HG02981 (cell line): ENCODE measurements around the gene COL5A1.
"Not testable (repeated sequence)": the region's sequence is repeated elsewhere in the genome, so short reads cannot be mapped to it uniquely, and the experiment has no call there.

ENCODE experiments used
- ATAC-seq: cut with Tn5 transposase; IDR thresholded peaks from one replicate; pipeline ENCODE4 v1.9.1; 2021; ENCODE audit warnings: mild to moderate bottlenecking, moderate library complexity; ENCODE audit not compliant: unreplicated experiment

The COL5A1 gene

DNA sequence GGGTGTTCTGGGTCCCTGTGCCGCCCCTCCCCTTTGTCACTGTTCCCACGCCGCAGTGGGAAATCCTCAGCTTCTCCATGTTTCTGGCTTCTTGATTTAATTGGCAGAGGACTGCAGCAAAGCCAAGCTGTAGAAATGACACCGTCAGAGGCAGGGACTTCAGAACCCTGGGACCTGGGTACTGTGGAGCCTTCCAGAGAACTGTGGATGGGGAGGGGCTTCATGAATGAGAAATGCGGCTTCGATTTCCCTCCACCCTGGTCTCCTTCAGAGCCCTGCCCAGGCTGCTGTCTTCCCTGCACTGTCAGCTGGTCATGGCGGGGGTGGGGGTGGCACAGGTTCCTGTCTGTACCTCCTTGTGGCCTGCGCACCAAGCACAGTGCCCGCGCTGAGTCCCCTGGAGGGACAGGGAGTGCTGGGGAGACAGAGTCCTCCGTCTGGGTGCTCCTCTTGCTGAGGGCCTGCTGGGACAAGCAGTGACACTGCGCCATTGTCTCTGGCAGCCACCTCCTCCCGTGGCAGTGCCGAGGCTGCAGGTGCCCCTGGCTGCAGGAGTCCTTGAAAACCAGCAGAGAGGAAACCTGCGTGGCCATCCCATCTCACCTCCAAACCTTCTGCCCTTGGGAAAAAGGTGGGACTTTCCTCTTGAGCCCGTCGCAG, 47.2 kb downstream of the COL5A1 start:
- ATAC-seq = no peak

DNA sequence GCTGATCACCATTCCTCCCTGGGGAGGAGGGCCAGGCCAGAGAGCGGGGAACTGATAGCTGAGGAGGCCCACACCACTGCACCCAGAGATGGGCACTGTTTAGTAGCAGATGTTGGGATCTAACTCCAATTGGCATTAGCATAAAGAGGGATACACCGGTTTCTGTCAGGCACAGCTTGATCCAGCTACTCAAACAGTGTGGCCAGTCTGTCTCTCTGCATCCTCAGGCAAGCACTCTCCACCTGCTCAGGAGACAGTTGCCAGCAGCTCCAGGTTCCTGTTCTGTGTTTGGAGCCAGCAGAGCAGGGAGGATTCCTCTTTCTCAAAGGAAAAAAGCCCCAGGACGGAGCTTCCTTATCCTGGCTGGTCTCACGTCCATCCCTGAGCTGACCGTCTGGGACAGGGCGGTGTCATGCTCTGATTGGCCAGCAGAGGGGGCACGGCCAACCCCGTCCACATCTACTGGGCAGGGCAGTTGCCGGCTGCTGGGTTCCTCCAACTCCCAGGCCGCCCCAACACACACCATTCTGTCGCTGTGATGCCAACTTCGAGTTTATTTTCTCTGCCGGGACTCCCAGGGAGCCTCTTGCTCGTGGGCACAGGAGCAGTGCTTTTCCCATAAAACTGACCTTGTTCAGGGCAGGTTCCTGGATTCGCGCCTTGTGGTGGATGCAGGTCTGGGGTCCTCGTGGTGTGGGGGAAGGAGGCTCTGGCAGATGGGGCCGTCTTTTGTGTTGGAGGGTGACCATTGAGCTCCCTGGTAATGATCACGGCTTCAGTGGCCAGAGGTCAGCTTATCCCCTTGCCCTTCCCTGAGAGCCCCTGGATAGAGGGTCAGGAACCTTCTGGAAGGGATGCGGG, 47.9 kb downstream of the COL5A1 start:
- no peak for ATAC-seq

DNA sequence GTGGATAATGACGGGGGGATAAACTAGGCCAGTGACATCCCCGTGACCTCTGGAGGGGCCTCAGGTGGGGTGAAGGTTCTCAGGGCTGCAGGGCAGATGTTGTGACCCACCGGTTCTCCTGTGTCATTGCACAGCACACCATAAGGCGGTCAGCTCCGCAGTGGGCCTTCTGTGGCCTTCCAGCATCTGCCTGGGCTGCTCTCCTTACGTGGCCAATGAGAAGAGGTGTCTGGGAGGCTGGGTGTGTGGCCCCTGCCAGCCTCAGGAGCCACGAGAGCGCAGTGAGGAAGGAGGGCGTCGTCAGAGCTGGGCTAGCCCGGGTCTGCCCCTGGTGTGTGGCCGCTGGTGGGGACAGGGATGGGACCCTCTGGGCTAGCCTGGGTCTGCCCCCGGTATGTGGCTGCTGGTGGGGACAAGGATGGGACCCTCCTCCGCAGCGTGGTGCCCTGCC, 48.7 kb downstream of the COL5A1 start:
- ATAC-seq = no peak

DNA sequence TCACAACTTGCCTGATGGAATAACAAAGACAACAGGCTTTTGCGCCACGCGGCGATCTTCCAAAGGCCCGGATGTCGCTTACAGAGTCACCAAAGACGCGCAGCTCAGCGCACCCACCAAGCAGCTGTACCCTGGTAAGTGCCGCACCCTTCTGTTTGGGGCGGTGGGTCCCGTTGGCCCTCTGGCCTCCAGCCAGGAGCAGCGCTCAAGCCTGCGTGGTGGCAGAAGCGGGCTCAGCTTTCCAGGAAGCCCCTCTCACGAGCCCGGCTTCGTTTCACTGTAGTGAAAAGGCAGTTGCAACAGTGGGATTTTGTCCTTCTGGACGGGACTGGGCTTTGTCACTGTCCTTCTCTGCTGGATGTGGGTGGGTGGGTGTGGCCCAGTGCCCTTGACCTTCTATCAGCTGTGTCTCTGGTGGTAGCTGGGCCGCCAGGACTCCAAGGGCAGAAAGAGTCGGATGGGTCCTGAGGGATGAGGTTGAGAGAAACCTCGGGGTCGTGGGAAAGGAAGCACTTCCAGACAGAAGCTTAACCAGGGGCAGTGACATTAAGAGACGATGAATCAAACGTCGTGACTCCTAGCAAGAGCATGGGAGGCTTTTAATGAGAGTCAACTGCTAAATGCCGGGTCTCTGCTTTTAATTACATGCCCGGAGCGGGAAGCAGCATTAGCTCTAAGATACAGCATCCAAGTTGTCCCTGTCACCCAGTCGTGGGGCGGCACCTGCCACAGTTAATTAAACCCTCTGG, 49.5 kb downstream of the COL5A1 start:
- ATAC-seq = no peak

DNA sequence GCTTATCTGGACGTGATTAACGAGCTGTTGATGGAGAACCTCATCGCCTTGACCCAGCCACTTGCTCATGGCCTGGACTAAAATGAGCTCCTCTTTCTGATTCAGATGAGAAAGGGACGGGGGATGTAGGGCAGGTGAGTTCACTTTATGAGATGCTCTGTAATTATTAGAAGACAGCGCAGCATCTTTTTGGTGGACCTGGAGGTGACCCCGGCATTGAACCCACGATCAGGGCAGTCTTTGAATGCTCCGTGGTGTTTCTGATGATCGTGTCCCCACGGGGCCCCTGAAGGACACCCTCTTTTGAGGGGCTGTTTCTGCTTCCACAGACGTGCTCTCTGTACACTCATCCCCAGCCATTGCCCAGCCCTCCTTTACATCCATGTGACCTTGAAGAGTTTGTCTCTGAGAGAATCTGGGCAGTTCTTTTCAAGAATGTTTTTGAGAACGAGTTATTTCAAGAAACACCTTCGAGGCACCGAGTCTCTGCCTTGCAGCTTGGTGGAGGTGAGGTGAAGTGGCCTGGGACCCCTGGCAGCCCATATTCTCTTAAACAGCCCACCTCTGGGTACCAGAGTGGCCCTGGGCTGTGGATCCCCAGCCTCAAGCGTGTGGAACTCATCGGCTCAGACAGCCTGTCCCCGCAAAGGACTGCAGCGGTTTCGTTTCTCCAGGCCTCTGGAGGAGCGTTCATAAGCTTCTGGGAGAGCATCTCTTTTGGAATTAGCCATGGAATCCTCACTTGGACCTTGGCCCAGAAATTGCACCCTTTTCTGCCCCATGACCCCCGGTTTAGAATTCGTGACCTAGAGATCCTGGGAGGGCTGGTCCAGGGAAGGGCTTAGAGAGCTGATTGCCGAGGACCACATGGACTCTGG, 50.3 kb downstream of the COL5A1 start:
- ATAC-seq = no peak

DNA sequence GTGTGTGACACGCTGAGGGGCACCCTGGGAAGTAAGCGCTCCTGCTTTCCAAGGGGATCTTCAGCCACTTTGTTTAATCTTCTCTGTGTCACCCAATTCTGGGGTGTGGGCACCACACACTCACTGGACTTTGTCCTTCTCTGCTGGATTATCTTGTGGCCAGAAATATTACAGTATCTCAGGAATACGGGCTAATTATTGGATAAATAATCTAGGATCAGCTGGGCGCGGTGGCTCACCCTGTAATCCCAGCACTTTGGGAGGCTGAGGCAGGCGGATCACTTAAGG, 50.9 kb downstream of the COL5A1 start:
- no peak for ATAC-seq

DNA sequence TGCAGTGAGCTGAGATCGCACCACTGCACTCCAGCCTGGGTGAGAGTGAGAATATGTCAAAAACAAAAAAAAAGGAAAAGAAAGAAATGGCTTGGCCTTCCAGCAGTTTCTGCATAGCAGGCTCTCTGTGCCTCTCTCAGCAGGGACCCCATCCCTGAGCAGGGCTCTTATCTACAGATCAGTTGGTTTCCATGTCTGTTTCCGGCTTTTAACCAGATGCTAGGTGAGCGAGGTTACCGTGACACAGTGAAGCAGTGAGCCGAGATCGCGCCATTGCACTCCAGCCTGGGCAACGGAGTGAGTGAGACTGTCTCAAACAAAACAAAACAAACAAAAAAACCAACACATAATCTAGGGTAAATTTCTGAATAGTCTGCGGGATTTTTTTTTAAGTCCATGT, 51.4 kb downstream of the COL5A1 start:
- ATAC-seq = no peak

DNA sequence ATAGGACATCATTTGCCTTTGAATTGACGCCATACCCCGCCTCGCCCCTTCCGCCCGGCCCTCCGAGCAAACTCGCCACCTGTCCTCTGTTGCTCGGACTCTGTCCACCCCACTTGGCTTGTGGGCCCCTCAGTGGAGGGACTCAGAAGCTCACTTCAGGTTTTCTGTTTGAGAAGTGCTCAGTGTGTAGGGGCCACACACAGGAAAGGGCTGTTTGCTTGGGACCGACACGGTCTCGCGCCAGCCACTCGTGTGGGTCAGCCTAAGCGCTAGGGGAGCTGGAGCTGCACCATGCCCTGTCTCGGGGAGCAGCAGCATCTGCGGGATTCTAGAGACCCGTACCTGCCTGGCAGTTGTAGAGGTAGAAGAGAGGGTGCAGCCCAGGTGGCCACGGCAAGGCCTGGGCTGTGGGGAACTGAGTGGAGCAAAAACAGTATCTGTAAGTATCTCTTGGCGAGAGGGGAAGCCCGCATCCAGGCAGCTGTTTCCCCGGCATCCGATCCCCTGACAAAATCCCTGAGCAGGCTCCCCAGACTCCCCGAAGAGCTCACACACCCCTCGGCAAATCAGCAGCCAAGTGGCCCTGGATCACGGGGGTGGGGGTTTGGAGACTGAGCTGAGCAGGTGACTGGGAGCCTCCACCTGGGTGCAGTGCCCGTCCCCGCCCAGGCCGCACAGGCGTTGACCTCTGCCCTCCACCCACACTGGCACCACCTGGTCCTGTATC, 52.2 kb downstream of the COL5A1 start:
- no peak for ATAC-seq

DNA sequence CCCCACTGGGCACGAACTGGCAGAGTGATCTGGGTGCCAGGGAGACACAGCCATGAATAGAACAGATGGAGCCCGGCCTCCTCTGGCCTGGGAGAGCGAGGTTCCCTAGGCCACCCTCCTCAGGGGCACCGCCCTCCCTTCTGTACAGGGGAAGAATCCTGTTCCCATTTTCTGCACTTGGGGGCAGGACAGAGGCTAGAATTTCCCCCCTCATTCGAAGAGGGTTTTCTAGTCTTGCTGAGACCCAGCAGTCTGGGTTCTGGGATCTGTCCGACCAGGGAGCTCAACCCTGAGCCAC, 52.7 kb downstream of the COL5A1 start:
- ATAC-seq = no peak

DNA sequence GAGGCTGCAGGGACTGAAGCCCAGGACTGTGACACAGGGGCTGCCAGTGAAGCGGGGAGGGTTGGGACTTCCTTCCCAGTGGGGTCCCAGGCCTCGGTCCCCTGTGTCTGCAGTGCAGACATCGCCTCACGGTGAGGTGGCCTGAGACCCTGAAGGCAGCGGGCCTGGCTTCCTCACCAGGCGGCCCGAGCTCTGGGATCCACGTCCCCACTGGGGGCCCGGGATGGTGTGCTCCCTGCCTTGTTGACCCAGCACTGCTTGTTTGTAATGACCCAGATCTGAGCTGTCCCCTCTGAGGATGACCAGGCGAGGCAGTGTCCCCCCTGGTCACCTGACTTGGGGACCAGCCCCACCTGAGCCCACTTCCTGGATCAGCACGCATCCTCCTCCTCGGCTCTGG, 53.1 kb downstream of the COL5A1 start:
- ATAC-seq = no peak

DNA sequence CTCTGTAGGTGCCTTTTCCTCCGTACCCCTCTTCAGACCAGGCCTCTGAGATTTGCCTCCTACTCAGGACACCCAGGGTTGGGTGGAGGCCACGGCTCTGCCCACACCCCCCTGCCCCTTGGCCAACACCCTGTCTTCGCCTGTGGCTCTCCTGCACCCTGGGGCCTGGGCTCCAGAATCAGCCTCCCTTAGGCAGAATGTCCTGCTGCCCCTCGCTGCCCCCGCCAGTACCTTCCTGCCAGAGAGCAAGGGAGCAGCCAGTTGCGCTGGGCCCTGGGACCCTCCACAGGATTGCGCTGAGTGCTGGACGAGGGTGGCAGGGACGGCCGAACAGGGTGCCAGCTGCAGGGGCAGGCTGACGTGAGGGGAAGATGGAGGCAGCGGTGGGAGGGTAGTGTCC, 53.5 kb downstream of the COL5A1 start:
- no peak for ATAC-seq

DNA sequence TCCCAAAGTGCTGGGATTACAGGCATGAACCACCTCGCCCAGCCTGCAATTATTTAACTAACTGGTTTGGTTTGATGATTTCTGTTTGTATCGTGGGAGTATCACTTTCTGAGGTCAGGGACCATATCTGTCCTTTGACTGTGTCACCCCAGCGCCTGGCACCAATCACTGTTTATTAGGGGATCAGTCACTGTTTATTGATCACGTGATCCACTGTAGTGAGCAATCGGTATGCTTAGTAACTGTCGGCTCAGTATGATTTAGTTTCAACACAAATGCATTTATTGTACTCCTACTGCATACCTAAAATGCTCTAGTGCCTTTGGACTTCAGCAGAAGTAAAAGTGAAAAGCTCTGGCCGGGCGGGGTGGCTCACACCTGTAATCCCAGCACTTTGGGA, 54.8 kb downstream of the COL5A1 start:
- ATAC-seq = no peak

DNA sequence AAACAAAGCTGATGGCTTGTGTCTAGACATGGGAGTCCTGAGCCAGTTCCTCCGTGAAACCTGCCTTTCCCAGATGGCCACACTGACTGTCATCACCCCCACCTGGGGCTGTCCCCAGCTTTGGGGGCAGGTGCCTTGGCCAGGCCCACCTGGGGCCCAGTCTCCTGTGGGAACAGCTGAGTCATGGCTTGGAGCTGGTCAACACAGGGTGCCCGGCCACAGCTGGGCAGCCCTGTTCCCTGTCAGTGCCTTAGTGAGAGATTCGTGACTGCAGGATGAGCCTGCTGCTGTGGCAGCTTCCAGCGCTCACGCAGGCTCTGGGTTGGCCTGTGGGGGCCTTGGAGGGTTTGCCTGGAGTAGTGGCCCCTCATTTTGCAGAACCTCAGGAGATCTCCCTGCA, 56.5 kb downstream of the COL5A1 start:
- ATAC-seq = no peak

DNA sequence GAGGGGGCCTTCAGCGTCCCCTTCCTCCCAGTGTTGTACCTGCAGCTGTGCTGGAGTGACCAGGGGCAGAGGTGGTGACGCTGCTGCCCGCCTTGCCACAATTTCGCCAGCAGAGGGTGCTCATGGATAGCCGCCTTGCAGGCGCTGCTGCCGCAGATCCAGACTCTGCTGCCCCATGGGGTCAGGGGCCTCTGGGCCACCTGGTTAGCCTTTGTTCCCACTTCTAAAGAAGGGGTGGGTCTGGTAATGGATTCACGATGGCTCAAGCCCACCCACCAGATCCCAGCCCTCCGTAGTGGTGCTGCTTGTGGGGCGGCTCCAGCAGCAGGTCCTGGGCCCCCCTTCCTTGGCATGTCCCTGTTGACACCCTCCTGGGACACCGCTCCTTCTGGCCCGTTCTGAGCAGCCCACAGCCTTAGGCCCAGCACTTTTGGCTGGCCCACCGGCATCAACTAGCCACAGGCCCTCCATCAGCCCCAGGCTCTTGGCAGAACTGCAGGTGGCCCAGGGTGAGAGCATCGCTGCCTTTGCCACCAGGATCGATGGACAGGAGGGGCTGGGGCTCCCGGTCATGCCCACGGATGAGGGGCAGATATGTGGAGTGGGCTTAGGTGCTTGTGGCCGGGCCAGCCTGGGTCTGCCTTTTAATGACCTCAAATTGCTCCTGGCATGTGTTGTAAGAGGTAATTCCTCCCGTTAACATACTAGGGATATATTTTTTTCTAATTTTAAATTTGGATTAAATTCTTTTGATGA, 57.2 kb downstream of the COL5A1 start:
- no peak for ATAC-seq

DNA sequence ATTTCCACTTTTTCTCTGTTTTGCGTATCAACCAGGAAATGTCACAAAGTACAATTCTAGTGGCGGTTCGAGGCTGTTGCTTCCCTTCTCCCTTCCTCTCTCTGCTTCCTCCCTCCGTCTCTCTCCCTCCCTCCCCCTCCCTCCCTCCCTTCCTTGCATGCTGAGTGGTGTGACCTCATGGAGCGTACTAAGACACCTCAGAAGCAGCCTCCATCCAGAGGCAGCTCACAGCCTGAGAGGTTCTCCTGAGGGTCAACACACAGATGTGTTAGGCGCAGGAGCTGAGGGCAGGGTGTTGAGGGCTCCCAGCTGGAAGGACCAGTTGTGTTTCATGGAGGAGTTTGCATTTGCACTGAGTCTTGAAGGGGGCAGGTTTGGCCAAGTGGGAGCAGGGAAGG, 57.7 kb downstream of the COL5A1 start:
- no peak for ATAC-seq

DNA sequence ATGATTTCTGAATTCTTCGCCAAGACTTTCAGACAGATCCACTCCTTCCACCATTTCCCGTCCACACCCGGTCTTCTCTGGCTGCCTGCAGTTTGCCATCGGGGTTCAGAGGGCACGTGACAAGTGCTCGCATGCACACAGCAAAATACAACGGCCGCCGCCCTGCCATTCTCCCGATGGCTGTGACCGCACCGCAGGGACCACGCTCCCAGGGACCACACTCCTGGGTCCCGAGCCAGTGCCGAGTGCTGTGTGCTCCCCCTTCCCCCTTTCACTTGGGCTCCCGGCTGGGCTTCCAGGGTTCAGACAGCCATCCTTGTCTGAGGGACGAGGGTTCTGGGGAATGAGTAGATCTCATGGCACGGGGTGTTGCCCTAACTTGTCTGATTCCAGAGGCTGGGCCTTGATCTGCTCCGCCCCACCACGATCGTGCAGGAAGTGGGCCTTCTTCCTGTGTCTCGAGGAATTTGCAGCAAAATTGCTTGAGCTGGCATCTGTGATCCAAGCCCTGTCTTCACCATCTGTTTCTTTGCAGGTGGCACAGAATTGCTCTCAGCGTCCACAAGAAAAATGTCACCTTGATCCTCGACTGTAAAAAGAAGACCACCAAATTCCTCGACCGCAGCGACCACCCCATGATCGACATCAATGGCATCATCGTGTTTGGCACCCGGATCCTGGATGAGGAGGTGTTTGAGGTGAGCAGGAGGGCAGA, 59.2 kb downstream of the COL5A1 start:
- no peak for ATAC-seq

DNA sequence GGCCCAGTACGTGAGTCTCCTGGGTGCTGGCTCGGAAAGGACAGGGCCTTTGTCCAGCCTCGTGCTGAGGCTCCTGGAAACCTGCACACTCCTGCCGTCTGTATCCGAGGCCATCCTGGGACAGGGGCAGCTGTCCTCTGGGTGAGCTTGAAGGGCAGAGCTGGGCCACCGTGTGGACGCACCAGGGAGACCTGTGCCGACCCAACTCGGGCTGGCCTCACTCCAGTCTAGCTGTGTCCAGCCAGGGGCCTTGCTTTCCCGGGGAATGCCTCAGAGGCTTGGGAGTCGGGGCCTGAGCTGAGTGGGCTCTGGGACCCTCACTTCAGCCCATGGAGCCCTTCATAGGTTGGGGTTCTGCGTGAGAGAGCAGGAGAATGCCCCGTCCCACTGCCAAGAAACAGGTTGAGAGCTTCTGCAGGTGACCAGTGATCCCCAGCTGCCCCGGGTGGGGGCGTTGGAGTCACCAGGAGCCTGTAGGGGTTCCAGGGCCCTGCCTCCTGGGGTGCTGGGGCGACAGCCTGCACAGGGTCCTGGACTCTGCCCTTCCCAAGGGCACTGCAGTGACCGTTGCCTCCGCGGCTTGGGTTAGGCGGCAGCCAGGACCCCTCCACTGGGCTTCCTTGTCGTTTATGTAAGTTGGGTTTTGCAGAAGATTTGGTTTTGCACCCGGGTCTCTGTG, 60.1 kb downstream of the COL5A1 start:
- no peak for ATAC-seq

DNA sequence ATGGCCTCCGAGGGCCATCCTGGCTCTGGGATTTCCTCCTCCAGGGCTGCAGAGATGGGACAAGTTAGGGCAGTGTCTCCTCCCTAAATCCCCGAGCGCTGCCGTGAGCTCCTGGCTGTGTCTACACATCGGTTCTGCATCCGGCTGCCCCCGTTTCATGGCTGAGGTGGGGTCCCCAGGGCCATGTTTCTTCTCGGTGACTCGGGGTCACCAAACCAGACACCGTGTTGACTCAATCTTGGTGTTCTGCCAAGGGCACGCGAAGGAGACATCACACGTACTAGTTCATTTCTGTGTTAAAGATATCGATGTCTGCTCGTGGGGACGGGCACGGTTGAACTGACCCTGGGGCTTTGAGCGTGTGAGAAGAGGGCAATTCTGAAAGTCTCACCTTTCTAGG, 60.7 kb downstream of the COL5A1 start:
- ATAC-seq = no peak

DNA sequence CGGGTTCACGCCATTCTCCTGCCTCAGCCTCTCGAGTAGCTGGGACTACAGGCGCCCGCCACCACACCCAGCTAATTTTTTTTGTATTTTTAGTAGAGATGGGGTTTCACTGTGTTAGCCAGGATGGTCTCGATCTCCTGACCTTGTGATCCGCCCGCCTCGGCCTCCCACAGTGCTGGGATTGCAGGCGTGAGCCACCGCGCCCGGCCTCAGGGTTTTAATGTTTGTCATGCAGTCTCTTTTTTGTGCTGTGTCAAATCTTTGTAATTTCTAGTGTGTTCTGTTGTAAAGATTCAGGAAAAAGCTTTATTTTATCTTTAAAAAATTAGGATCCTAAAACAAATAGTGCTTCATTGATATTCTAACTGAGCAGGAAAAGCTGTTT, 62.1 kb downstream of the COL5A1 start:
- not testable (repeated sequence) for ATAC-seq
